WTC11 (cell line): ENCODE measurements around the gene CSNK1A1.

ENCODE experiments used
- ARID4B ChIP-seq: sonication (generic); formaldehyde crosslinking; IDR thresholded peaks from 2 replicates; pipeline ENCODE4 v1.8.0; 2023; ENCODE audit warnings: missing genetic modification reagents, mild to moderate bottlenecking, borderline replicate concordance
- CTCF ChIP-seq: fragments of 200-600 bp; IDR thresholded peaks from 2 replicates; pipeline ENCODE4 v1.8.0; 2022; ENCODE audit warnings: antibody characterized with exemption

- no peak for TF ChIP-seq CTCF
- TF ChIP-seq ARID4B = no peak
Observed at GRCh38 chr5:149485655-149486615, 65.3 kb downstream of the CSNK1A1 start.
